ENCODE measurements around the gene IGSF11. TPM values are rescaled to one million over a fixed set of nuclear protein-coding genes. Genes with fewer than 3 reads are reported as not detected.

The IGSF11 gene
- total and polyA plus RNA-seq, 2 donors (not counting 1 experiment from before 2014, with no cell fraction given): not detected

- H3K9me3 ChIP-seq (ENCODE audit: control extremely low read depth in 1 of 3, control insufficient read depth in 2 of 3, insufficient read depth in 1 of 3, low read length in 2 of 3): peaks cover 0 to 1% (median 0%) of the 10 kb centered on the region in 3 donors
- 84% methylated on average over 2 of the region's 5 CpGs for WGBS (ENCODE audit: insufficient coverage)
- Mint-ChIP-seq H3K27ac (no peak overlapping the region), H3K27me3 (peaks cover 3% of the 10 kb centered on the region), H3K4me3 (no peak overlapping the region), H3K4me1 (no peaks in the 10 kb centered on the region), H3K9me3 (ENCODE audit: insufficient read depth) (no peaks in the 10 kb centered on the region)
- H3K4me1 ChIP-seq (ENCODE audit: control insufficient read depth in 2 of 2, insufficient read depth in 2 of 2, low read length in 2 of 2): no peaks in the 10 kb centered on the region
- no peaks in the 10 kb centered on the region for H3K27me3 ChIP-seq (replicated peaks in 1 of 4; ENCODE audit: control extremely low read depth in 1 of 4, control insufficient read depth in 3 of 4, insufficient read depth in 4 of 4, low read length in 3 of 4)
- DNase-seq (no peak), ATAC-seq (ENCODE audit: low read depth) (no peak)
- H3K79me2 ChIP-seq (ENCODE audit: control insufficient read depth, insufficient read depth, low read length): no peaks in the 10 kb centered on the region
- H2AFZ ChIP-seq (ENCODE audit: insufficient read depth, low read depth, low read length, poor library complexity, severe bottlenecking): no peak overlapping the region
- H3K4me2 ChIP-seq (replicated peaks; ENCODE audit: low read depth, low read length, poor library complexity, severe bottlenecking): no peak overlapping the region
- no peak overlapping the region for H3K9ac ChIP-seq (ENCODE audit: low read length)
- TF ChIP-seq CTCF (IDR thresholded peaks at IDR 0.05): no peak
- TF ChIP-seq EZH2 (IDR thresholded peaks at IDR 0.05; ENCODE audit: borderline replicate concordance, insufficient read depth, low read depth, low read length, poor library complexity, severe bottlenecking): no peak
- H3K27ac ChIP-seq (ENCODE audit: low read length in 2 of 2): no peak overlapping the region
- H4K20me1 ChIP-seq (ENCODE audit: control insufficient read depth, insufficient read depth, low read length, poor library complexity, severe bottlenecking): no peaks in the 10 kb centered on the region
- H3K36me3 ChIP-seq (replicated peaks in 1 of 2; ENCODE audit: control extremely low read depth in 1 of 2, control insufficient read depth in 1 of 2, extremely low read depth in 1 of 2, insufficient read depth in 2 of 2, low read length in 1 of 2): no peaks in the 10 kb centered on the region
- H3K4me3 ChIP-seq (ENCODE audit: control extremely low read depth in 1 of 5, extremely low read depth in 1 of 5, insufficient read depth in 1 of 5, low read depth in 2 of 5, low read length in 4 of 5): no peak overlapping the region
- POLR2A ChIA-PET: no interaction called here
- intact Hi-C loops (cut with micrococcal nuclease): no loop called here
- CTCF ChIA-PET: no interaction called here
Measured at GRCh38 chr3:118938183-118938961, 96.3 kb downstream of the IGSF11 start.

DNA sequence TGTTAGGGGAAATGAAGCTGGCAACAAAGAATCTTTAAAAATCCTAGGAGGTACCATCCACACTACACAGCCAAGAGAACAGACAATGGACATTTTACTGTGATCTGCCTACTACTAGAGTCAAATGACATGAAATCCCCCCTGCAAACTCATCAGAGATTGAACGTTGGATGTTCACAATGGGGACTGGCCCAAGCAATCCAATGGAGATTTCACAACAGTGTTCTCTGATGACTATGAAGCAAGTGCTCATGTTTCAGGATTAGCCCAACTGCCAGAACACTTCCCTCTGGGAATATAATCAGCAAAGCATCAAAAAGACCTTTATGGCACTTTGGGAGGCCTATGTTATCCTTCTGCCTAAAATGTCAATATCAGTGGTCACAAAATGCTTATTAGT lies 97.8 kb downstream of the IGSF11 start:
- Histone ChIP-seq H3K4me3 (ENCODE audit: control extremely low read depth in 1 of 5, extremely low read depth in 1 of 5, insufficient read depth in 1 of 5, low read depth in 2 of 5, low read length in 4 of 5) (no peak overlapping the region), H3K9me3 (ENCODE audit: control extremely low read depth in 1 of 3, control insufficient read depth in 2 of 3, insufficient read depth in 1 of 3, low read length in 2 of 3) (peaks cover 0 to 1% (median 0%) of the 10 kb centered on the region in 3 donors), H3K79me2 (ENCODE audit: control insufficient read depth, insufficient read depth, low read length) (no peaks in the 10 kb centered on the region), H3K9ac (ENCODE audit: low read length) (no peak overlapping the region), H2AFZ (ENCODE audit: insufficient read depth, low read depth, low read length, poor library complexity, severe bottlenecking) (no peak overlapping the region), H3K4me1 (ENCODE audit: control insufficient read depth in 2 of 2, insufficient read depth in 2 of 2, low read length in 2 of 2) (no peaks in the 10 kb centered on the region), H3K27me3 (replicated peaks in 1 of 4; ENCODE audit: control extremely low read depth in 1 of 4, control insufficient read depth in 3 of 4, insufficient read depth in 4 of 4, low read length in 3 of 4) (no peaks in the 10 kb centered on the region), H3K4me2 (replicated peaks; ENCODE audit: low read depth, low read length, poor library complexity, severe bottlenecking) (no peak overlapping the region), H3K36me3 (replicated peaks in 1 of 2; ENCODE audit: control extremely low read depth in 1 of 2, control insufficient read depth in 1 of 2, extremely low read depth in 1 of 2, insufficient read depth in 2 of 2, low read length in 1 of 2) (no peaks in the 10 kb centered on the region), H4K20me1 (ENCODE audit: control insufficient read depth, insufficient read depth, low read length, poor library complexity, severe bottlenecking) (no peaks in the 10 kb centered on the region), H3K27ac (ENCODE audit: low read length in 2 of 2) (no peak overlapping the region)
- ChIA-PET POLR2A (no interaction called here), CTCF (no interaction called here)
- Mint-ChIP-seq H3K9me3 (ENCODE audit: insufficient read depth) (no peaks in the 10 kb centered on the region), H3K4me1 (no peaks in the 10 kb centered on the region), H3K4me3 (no peak overlapping the region), H3K27ac (no peak overlapping the region), H3K27me3 (no peaks in the 10 kb centered on the region)
- no peak for DNase-seq
- intact Hi-C loops (cut with micrococcal nuclease): no loop called here
- no peak for ATAC-seq (ENCODE audit: low read depth)
- no peak for TF ChIP-seq CTCF (IDR thresholded peaks at IDR 0.05)
- TF ChIP-seq EZH2 (IDR thresholded peaks at IDR 0.05; ENCODE audit: borderline replicate concordance, insufficient read depth, low read depth, low read length, poor library complexity, severe bottlenecking): no peak
- 75% methylated on average over 1 of the region's 1 CpG for WGBS (ENCODE audit: insufficient coverage)
